Stimulated activated CD4-positive, alpha-beta T cell treated with anti-CD3 and anti-CD28 coated beads, Interleukin-4, amount 100 ng/mL, for 48 hours (primary cell): Measurements from ENCODE around the gene VANGL2.

Source experiments
- DNase-seq, 2 donors: peaks; one replicate each; pipeline ENCODE4 v3.0.0-alpha.2; 2020; ENCODE audit warnings: low read depth in 2 of 2

Gene VANGL2

DNA sequence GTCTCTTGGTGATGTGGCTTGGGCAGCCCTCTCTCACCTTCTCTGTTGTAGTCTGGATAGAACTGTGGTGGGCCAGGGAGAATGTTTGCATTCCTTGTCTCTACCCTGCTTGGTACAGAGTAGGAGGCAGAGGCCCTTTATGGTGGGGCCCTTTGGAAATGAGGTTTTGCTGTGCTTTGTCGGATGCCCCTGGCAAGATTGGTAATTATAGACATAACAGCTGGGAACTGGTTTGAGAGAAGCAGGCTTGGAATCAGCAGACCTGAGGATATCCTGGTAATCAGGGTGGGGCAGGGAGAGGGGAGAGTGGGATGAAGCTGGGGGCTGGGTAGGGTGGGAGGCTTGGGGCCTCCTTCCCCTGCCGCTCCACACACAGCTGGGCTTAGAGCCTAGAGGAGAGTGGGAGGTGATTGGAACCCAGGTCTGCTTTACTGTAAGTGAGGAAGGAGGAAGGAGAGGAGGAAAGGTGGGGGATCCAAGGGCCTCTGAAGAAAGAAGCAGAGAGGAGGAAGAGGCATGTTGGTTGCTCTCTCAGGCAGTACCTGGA is 5.0 kb downstream of the VANGL2 start:
- no peak for DNase-seq

DNA sequence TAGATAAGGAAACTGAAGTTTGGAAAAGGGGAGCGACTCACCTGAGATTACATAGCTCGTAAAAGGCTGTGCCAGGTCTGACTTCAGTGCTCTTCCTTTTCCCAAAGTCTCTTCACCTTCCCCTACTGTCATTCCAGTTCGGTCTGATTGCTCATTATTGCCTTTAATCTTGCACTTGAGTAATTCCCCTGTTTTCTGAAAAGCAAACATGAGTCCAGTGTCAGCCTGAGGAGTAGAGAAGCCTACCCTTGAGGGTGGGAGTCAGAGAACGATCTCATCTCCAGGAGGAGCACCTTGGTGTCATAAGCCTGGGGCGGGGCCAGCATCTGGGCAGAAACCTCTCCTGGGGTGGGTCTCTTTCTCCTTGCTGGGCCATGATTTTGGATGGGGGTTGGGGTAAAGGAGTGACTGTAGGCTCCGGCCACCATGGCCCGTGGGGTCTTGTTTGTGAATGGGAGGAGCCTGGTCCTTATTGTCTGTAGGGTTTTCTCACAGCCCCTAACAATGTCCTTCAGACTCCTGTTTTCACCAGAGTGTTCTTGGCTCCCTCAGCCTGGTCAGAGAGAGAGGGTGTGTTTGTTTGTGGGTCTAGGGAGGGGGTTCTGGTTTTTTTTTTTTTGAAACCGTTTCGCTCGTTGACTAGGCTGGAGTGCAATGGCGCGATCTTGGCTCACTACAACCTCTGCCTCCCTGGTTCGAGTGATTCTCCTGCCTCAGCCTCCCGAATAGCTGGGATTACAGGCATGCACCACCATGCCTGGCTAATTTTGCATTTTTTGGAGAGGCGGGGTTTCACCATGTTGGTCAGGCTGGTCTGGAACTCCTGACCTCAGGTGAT is 6.0 kb downstream of the VANGL2 start:
- DNase-seq, result no peak

DNA sequence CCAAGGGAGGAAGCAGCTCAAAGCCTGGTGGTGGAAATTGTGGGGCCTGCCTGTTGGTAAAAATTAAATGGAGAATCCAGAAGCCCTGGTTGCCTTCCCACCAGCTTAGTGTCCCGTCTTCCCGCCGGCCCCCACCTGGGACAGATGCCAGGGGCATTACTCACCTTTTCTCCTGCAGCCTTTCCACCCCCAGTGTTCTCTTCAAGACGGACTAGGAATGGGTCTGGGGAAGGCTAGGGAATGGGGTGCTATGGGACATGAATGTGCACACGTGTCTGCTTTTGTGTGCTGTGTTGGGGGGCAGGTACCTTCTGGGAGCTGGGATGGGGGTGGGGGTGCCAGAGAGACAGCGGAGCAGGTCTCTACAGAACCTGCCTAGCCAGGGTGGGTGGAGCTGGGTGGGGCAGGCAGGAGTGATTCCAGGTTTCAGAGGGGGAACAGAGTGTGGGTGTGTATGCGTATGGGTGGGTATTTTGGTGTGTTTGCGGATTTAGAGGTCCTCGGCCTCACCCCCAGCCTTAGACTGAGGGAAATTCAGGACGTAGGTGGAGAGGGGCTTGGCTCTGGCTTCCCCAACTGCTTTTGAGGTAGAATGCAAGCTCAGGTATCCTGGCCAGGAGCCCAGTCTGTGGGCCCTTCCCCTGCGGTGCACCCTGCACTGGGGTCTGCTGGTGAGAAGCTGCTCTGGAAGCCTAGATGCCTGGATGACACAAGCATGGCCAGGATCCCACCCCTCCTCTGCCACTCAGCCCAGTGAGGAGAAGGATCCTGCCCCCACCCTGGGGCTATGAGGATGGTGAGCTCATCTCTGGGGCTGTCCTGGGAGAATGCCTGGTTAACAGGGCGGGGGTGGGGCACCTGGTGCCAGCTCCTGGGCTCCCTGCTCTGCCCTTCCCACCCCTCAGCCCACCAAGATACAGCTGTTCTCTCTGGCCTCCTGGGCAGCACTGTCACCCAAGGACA is 7.8 kb downstream of the VANGL2 start:
- DNase-seq, result no peak

DNA sequence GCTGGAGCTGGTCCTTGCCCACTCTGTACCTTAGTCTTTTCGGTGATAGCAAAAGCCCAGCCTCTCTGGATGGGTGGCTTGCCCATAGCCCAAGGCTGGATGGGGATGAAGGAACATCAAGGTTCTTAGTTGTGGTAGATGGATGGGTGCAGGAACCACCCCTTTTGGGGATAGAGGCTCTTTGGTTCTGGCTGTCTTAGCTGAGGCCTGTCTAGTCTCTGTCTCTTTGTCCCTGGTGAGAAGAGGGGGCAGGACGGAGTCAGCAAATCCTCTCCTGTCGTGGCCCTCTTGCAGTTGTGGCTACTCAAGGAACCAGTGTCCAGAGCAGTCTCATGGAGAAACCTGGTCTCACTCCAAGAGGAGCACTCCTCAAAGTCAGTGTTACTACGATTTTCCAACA is 8.5 kb downstream of the VANGL2 start:
- no peak for DNase-seq

DNA sequence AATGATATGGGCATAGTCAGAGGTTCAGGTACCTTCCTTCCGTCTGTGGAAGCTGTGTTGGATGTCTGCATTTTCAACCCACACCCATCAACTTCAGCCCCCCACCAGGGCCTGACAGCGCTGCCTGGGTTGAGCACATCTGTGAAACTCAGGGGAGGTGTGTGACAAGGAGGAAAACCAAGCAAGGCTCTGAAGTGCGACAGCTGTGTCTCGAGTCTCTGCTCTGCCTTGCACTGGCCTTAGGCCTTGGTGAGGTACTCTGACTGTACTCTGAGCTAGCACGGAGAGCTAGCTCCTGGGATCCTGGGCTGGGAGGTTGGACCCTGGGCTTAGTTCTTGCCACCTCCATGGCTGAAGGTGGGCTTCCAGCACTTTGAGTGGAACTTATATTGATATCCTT is 9.1 kb downstream of the VANGL2 start:
- DNase-seq, result no peak

DNA sequence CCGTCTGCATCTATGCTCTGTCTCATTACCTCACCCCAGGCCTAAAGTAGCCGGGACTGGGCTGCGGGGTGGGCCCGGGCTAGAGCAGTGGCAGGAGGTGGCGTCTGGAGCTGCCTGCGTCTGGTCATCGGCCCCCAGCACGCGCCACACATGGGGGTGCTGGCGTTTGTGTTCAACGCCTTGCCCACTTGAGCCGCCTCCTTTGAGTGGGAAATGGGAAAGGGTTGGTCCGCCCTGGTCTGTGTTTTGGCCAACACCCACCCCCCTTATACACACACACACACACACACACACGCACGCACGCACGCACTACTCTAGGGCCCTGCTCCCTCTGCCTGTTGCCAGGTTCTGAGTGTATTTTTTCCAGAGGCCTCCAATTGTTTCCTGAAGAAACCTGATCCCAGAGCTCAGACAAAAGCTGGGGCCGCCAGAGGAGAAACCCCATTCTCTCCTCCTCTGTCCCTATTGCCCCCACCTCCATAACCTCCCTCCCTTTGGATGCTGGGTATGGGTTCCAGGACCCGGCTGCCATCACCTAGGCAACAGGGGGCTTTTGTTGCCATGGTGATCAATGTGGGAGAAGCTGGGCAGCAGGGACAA is 10.1 kb downstream of the VANGL2 start:
- DNase-seq, result no peak

DNA sequence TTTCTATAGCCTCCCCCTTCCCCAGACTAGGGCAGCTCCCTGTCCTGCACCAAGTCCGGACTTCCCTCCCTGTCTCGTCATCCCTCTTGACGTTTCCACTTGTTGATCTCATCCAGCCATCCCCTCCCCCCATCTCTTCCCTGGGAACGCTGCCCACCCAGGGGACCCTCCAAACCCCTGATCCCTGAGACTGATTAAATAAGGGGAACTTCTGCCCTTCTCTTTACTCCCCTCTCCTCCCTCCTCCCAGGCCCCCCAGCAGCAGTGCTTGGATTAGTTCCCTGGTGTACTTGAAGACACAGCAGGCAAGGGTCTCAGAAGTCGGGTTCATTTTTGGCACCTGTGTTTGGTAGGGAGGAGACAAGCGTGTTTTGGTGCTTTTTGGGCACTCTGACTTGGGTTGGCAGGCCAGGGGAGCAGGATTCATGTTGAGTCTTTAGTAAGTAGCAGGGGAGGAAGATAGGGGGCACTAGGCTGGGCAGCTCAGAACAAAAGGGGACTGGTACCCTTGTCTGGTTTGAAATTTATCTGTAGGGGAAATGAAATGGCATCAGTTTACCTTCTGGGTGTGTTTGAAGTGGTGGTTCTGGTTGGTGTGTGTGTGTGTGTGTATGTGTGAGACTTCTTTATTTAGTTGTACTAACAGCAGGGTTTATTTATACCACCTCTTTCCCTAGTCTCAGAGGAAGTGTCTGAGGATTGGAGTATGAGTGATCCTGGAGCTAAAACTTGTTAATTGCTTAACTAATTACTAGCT is 11.1 kb downstream of the VANGL2 start:
- DNase-seq, result no peak

DNA sequence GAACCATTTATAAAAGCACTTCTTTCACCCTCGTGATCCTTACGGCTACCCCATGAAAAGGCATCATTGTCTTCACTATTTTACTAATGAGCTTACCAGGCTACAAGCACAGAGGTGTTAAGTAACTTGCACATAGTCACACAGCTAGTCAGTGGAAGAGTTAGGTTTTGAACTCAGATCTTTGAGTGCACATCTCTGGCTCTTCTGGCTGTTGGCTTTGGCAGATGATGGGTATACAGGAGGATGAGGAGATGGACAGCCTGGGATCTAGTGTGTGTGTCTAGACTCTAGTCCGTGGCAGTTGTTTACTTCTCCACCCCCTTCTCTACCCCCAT is 11.6 kb downstream of the VANGL2 start:
- no peak for DNase-seq

DNA sequence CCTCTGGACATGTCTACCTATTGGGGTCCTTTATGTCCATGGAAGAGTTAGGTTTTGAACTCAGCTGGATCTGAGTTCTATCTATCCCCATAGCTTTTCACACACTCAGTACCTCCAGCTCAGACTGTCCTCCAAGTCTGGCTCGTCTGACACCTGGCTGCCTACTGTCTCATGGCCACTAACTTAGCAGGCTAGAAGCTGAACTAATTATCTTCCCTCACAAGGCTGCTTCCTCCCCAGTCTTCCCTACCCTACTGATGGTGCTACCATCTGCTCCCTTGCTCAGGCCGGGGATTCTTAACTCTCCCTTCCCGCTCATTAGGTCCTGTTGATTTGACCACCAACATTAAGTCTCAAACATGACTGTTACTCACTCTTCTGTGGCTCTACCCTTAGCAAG is 13.4 kb downstream of the VANGL2 start:
- DNase-seq, result no peak

DNA sequence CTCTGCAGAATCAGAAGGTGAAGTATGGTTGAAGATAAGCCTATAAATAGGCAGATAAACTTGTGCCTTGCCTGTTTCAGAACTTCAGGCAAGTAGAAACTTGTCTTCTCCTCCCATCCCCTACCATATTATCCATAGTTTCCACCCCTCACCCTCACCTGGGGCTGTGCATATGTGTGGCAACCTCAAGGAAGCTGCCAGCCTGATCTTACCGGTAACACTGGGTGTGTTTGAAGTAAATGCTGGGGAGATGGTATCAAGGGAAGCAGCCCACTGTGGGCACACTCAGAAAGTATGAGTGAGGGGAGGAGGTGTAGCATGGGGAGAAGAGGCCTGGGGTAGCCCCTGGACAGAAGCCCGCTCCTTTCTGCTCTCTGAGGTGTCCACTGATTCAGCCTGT is 14.5 kb downstream of the VANGL2 start:
- DNase-seq, result no peak

DNA sequence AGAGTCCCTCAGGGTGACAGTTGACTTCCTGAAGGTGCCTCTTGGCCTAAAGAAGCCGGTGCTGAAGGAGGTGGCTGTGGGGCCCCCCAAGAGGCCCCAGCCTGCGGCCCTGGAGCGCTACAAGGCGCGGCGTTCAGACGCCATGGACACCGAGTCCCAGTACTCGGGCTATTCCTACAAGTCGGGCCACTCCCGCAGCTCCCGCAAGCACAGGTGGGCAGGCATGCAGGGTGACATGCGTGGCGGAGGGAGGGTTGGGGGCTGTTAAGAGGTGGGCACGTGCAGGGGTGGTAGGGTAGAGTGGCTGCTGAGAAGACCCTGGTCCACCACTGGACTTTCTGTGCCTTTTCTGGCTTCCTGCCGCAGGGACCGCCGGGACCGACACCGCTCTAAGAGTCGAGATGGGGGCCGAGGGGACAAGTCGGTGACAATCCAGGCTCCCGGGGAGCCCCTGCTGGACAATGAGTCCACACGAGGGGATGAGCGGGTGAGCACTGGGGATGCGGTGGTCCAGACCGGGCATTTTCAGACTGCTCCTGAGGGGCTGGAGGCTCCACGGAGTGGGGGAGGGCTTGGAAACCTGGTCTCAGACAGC is 15.4 kb downstream of the VANGL2 start:
- DNase-seq, result no peak

DNA sequence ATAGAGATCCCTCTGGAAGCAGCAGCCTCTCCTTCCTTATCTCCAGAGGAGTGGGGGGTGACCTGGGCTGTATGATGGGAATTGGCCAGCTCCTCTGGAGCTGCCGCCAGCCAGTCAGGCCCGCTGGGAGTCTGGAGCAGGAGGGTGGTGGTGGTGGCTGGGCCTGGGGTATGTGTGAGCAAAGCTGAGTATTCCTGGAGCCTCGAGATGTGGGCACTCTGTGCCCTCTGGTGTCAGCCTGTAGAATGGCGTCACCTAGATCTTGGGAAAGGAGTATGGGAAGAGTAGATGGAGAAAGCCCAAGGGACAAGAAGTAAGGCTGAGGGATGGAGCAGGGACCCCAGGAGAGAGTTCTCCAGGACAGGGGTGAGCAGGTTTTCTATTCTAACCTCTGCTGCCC is 16.0 kb downstream of the VANGL2 start:
- no peak for DNase-seq

DNA sequence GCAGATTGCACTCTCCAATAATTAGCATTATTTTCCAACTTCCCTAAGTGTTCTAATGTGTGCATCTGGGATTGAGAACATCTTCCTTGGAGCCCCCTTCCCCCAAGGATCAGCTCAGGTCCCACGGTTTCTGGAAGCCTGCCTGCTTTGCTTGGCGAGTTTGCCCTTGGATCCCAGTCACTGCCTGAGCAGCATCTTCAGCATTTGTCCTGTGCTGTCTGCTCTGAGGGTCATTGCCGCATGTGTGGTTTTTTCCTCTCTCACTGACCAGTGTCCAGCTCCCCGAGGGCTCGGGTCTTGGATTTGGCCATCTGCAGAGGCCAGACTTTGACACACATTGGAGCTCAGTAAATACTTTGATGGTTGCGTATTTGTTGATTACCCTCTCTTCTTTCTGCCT is 18.1 kb downstream of the VANGL2 start:
- no peak for DNase-seq

DNA sequence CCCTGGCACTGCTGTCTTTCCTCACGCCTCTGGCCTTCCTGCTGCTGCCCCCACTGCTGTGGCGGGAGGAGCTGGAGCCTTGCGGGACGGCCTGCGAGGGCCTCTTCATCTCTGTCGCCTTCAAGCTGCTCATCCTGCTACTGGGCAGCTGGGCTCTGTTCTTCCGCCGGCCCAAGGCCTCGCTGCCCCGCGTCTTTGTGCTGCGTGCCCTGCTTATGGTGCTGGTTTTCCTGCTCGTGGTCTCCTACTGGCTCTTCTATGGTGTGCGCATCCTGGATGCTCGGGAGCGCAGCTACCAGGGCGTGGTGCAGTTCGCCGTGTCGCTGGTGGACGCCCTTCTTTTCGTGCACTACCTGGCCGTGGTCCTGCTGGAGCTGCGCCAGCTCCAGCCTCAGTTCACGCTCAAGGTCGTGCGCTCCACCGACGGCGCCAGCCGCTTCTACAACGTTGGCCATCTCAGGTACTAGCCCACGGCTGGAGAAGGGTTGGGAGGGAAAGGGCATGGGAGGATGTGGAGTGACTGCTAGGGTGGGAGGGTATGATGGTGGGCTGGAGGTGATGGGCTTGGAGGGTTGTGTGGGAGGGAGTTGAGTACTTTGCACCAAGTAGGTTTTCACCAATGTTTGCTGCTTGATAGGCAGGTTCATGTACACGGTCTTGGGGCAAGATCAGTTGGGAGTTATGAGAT is 18.9 kb downstream of the VANGL2 start:
- no peak for DNase-seq

DNA sequence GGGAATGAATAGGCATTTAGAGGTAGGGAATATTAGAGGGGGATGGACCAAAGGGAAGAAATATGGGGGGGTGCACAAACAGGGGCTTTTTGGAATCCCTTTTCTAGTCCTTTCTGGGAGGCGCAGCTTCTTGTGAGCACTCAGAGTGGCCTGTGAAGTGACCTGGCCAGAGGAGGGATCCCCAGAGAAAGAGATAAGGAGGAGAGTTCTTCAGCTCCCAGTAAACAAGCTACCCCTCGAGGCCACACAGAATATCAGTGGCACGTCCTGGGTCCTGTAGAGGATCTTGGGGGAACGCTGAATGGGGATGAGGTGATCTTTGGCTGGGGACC is 19.4 kb downstream of the VANGL2 start:
- no peak for DNase-seq

DNA sequence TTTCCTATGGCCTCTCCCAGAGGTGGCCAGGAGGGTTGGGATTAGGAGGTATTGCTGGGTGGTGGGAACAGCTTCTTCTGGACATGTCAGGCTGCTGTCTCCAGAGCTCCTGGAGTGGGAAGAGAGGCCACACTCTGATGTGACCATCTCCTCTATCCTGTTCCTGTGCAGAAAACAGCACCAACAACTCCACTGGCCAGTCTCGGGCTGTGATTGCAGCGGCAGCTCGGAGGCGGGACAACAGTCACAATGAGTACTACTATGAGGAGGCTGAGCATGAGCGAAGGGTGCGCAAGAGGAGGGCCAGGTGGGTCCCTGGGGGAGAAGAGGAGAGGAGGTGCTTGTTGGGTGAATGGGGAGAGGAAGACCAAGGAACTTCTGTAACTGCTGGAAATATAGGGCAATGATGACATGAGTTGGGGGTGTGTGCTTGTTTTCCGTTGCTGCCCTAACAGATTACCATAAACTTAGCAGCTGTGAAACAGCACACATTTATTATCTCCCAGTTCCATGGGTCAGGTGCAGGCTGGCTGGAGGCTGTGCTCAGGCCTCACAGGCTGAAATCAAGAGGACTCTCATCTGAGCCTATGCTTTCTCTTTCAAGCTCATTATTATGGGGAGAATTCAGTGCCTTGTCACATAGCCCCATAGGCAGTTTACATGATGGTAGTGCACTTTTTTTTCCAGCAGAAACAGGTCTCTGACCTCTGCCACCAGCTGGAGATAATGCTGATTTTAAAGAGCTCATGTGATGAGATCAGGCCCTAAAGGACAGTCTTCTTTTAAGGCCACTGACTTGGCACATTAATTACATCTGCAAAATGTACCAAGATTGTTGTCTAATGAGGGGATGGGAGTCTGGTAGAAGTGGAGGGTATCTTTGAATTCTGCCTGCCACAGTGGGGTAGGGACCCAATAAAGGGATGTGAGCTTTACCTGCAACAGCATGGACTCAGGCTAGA is 20.8 kb downstream of the VANGL2 start:
- no peak for DNase-seq

DNA sequence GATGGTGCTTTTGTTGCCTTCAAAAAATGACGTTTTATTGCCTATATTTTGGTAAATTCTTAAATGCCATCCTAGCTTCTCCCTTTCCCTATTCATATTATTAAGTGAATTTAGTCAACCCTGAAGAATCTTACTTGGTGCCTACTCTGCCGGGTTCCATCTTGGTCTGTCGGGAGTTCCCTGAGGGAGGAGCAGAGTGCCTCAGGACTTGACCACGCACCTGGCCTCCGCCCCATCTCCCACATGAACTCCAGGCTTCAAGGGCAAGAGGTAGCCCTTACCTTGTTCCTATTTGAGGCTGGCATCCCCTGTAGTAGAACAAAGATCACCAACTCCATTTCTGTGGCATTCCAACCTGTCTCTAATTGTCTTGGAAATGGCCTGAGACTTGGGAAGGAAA is 21.5 kb downstream of the VANGL2 start:
- DNase-seq, result no peak

DNA sequence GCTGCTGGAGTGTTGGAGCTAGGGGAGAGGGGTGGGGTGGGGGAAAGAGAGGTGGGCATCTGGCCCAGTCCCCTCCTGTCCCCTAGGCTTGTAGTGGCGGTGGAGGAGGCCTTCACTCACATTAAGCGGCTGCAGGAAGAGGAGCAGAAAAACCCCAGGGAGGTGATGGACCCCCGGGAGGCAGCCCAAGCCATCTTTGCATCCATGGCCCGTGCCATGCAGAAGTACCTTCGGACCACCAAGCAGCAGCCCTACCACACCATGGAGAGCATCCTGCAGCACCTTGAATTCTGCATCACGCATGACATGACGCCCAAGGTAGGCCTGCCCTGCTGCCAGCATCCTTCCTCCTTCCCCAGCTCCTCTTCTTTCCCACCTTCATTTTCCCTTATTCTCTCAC is 23.6 kb downstream of the VANGL2 start:
- no peak for DNase-seq

DNA sequence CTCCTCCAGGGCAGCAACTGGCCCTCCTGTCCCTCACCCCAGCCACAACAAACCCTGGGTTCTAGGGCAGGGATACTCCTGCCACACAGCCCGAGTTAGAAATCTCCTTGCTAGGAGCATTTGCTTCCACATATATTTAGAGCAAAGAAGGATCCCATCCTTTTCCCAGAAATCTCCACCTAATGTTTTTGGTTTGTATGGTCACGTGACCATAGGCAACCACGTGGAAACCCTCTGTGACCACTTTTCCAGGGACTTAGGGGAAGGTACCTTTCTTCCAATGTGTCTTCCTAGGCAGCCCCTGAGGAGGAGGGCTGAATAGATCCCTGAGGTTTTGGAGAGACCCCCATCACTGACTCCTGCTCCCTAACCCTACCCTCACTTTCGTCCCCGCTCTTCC is 25.5 kb downstream of the VANGL2 start:
- DNase-seq, result no peak

DNA sequence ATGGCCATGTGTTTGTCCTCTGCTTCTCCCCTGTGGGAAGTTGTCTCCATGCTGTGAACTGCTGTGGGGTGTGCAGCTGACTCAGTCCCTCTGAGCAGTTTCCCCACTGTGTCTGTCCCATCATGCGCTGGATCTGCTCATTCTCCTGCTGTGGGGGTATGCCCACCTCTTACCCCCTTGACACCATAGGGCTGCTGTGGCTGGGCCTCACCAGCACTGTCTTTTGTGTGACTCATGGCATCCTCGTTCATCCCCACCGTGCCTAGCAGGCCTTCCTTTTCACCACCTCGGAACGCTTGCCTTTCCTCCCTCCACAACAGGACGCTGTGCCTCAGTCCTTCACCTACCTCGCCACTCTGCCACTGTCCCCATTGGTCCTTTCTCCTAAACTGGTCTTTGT is 27.3 kb downstream of the VANGL2 start:
- DNase-seq, result no peak
